H9 (cell line): ENCODE data around the gene ARHGAP26. TPM values are rescaled to one million over a fixed set of nuclear protein-coding genes. Genes with fewer than 3 reads are reported as not detected.

Experiments used
- DNase-seq: peaks from one replicate; pipeline ENCODE4 v3.0.0-alpha.2; 2017
- H2AFZ ChIP-seq: one replicate; pipeline ENCODE4 v1.6.1; 2013; ENCODE audit warnings: mild to moderate bottlenecking, low read length, control low read depth, moderate library complexity
- H2AK5ac ChIP-seq: 2 replicates; pipeline ENCODE4 v1.6.1; 2013; ENCODE audit warnings: low read length, control low read depth, mixed read lengths; ENCODE audit not compliant: insufficient read length
- H2BK120ac ChIP-seq: one replicate; pipeline ENCODE4 v1.6.1; 2013; ENCODE audit warnings: low read depth, mild to moderate bottlenecking, low read length, control low read depth, inconsistent platforms; ENCODE audit not compliant: poor library complexity, severe bottlenecking
- H2BK12ac ChIP-seq: 2 replicates; pipeline ENCODE4 v1.6.1; 2013; ENCODE audit warnings: low read length, control low read depth, mixed read lengths, low read depth; ENCODE audit not compliant: insufficient read length
- H2BK15ac ChIP-seq: 2 replicates; pipeline ENCODE4 v1.6.1; 2013; ENCODE audit warnings: low read depth, low read length, control low read depth
- H2BK20ac ChIP-seq: one replicate; pipeline ENCODE4 v1.6.1; 2013; ENCODE audit warnings: low read depth, mild to moderate bottlenecking, low read length, control low read depth, inconsistent platforms; ENCODE audit not compliant: poor library complexity, severe bottlenecking
- H2BK5ac ChIP-seq: 2 replicates; pipeline ENCODE4 v1.6.1; 2013; ENCODE audit warnings: low read length, control low read depth, mixed read lengths; ENCODE audit not compliant: insufficient read length
- H3K14ac ChIP-seq: 2 replicates; pipeline ENCODE4 v1.6.1; 2013; ENCODE audit warnings: low read length, control low read depth; ENCODE audit not compliant: insufficient read depth
- H3K18ac ChIP-seq: 2 replicates; pipeline ENCODE4 v1.6.1; 2013; ENCODE audit warnings: low read depth, mild to moderate bottlenecking, mixed read lengths, low read length, control low read depth; ENCODE audit not compliant: insufficient read length
- H3K23ac ChIP-seq: 2 replicates; pipeline ENCODE4 v1.6.1; 2013; ENCODE audit warnings: low read length, control low read depth, mixed read lengths, low read depth; ENCODE audit not compliant: insufficient read length
- H3K23me2 ChIP-seq: 2 replicates; pipeline ENCODE4 v1.6.1; 2013; ENCODE audit warnings: low read depth, mild to moderate bottlenecking, mixed read lengths, low read length, control low read depth; ENCODE audit not compliant: insufficient read length, poor library complexity, severe bottlenecking
- H3K27ac ChIP-seq: 2 replicates; pipeline ENCODE4 v1.5.1; 2013; ENCODE audit warnings: low read length, control low read depth, mixed read lengths, low read depth; ENCODE audit not compliant: insufficient read length
- H3K27me3 ChIP-seq: 2 replicates; pipeline ENCODE4 v1.6.1; 2013; ENCODE audit warnings: low read length, control low read depth, inconsistent platforms; ENCODE audit not compliant: insufficient read depth
- H3K4ac ChIP-seq: 2 replicates; pipeline ENCODE4 v1.6.1; 2013; ENCODE audit warnings: low read depth, mild to moderate bottlenecking, control low read depth, inconsistent platforms, low read length, moderate library complexity
- H3K4me1 ChIP-seq: 2 replicates; pipeline ENCODE4 v1.6.1; 2013; ENCODE audit warnings: low read length, control low read depth, inconsistent platforms; ENCODE audit not compliant: insufficient read depth
- H3K4me2 ChIP-seq: 2 replicates; pipeline ENCODE4 v1.6.1; 2013; ENCODE audit warnings: low read length, control low read depth, mixed read lengths; ENCODE audit not compliant: insufficient read length, insufficient read depth
- H3K56ac ChIP-seq: 2 replicates; pipeline ENCODE4 v1.6.1; 2013; ENCODE audit warnings: low read depth, mild to moderate bottlenecking, mixed read lengths, low read length, control low read depth; ENCODE audit not compliant: insufficient read length
- H3K79me1 ChIP-seq: 2 replicates; pipeline ENCODE4 v1.6.1; 2013; ENCODE audit warnings: low read depth, mild to moderate bottlenecking, moderate library complexity, low read length, control low read depth, inconsistent platforms; ENCODE audit not compliant: insufficient read depth, poor library complexity, severe bottlenecking
- H3K79me2 ChIP-seq: 2 replicates; pipeline ENCODE4 v1.6.1; 2013; ENCODE audit warnings: low read length, control low read depth, inconsistent platforms; ENCODE audit not compliant: insufficient read depth
- H3K9ac ChIP-seq: 2 replicates; pipeline ENCODE4 v1.6.1; 2013; ENCODE audit warnings: low read length, control low read depth, mixed read lengths; ENCODE audit not compliant: insufficient read length; ENCODE audit errors: extremely low read depth
- H3K9me3 ChIP-seq: one replicate; pipeline ENCODE4 v1.6.1; 2013; ENCODE audit warnings: low read depth, low read length, inconsistent platforms; ENCODE audit not compliant: control insufficient read depth
- H3T11ph ChIP-seq: one replicate; pipeline ENCODE4 v1.6.1; 2013; ENCODE audit warnings: mild to moderate bottlenecking, low read length, control low read depth, inconsistent platforms
- H4K20me1 ChIP-seq: one replicate; pipeline ENCODE4 v1.6.1; 2013; ENCODE audit not compliant: control insufficient read depth, insufficient read length, insufficient read depth
- H4K5ac ChIP-seq: 2 replicates; pipeline ENCODE4 v1.6.1; 2013; ENCODE audit warnings: low read depth, mild to moderate bottlenecking, mixed read lengths, low read length, control low read depth; ENCODE audit not compliant: insufficient read length
- H4K8ac ChIP-seq: replicated peaks from 2 replicates; pipeline ENCODE4 v1.6.1; 2013; ENCODE audit warnings: low read length, control low read depth, mixed read lengths, low read depth; ENCODE audit not compliant: insufficient read length
- H4K91ac ChIP-seq: 2 replicates; pipeline ENCODE4 v1.6.1; 2013; ENCODE audit warnings: low read depth, mild to moderate bottlenecking, moderate library complexity, mixed read lengths, low read length, control low read depth; ENCODE audit not compliant: insufficient read length
- H3K27ac Mint-ChIP-seq, 3 experiments: 2 replicates in 2 of 3; 3 replicates in 1 of 3; pipeline ENCODE4 v1.8.0; 2020 to 2021; ENCODE audit warnings: mixed read lengths in 3 of 3, mild to moderate bottlenecking in 1 of 3, moderate library complexity in 1 of 3
- H3K27me3 Mint-ChIP-seq: 2 replicates; pipeline ENCODE4 v1.8.0; 2021; ENCODE audit warnings: low read depth, mild to moderate bottlenecking, moderate library complexity, mixed read lengths
- H3K36me3 Mint-ChIP-seq, 3 experiments: 2 replicates in 2 of 3; 3 replicates in 1 of 3; pipeline ENCODE4 v1.8.0; 2020 to 2021; ENCODE audit warnings: low read depth in 3 of 3, mixed read lengths in 3 of 3; ENCODE audit not compliant: insufficient read depth in 1 of 3
- H3K4me1 Mint-ChIP-seq, 2 experiments: 2 replicates each; pipeline ENCODE4 v1.8.0; 2020; ENCODE audit warnings: mixed read lengths in 2 of 2
- H3K4me3 Mint-ChIP-seq, 2 experiments: 2 replicates in 1 of 2; 3 replicates in 1 of 2; pipeline ENCODE4 v1.8.0; 2020 to 2021; ENCODE audit warnings: mild to moderate bottlenecking in 2 of 2, mixed read lengths in 2 of 2, moderate library complexity in 1 of 2
- H3K9me3 Mint-ChIP-seq, 2 experiments: 2 replicates in 1 of 2; 3 replicates in 1 of 2; pipeline ENCODE4 v1.8.0; 2020; ENCODE audit warnings: mild to moderate bottlenecking in 2 of 2, mixed read lengths in 2 of 2, moderate library complexity in 1 of 2
- CTCF ChIP-seq: fragments of 200-600 bp; sonication (generic); conservative IDR thresholded peaks from 3 replicates; pipeline ENCODE4 v1.8.0; 2021; ENCODE audit warnings: antibody characterized with exemption, mild to moderate bottlenecking
- WGBS: extraction: QIAGEN DNeasy Blood & Tissue Kit; methylation state at CpG from one replicate; pipeline ENCODE4 v1.1.7; 2013; ENCODE audit warnings: missing lambda C conversion rate, low lambda C conversion rate, mixed read lengths; ENCODE audit not compliant: insufficient read length; ENCODE audit errors: extremely low coverage; 5-methylcytosine and 5-hydroxymethylcytosine counted together
- total RNA-seq: library from RNA; stranded (reverse); gene quantifications from 2 replicates; pipeline ENCODE4 v1.2.1, GENCODE V29; 2021

ARHGAP26 gene
- total RNA-seq, 1 experiment from 2014 or later = 13.8 TPM

GRCh38 chr5:143053780-143054179 is 283.6 kb downstream of the ARHGAP26 start:
- H3K4me1 ChIP-seq = peaks cover 6% of the 10 kb centered on the region
- Mint-ChIP-seq H3K27me3 (no peaks in the 10 kb centered on the region), H3K9me3 (no peaks in the 10 kb centered on the region), H3K4me1 (peaks cover 22 to 31% of the 10 kb centered on the region in 2 experiments), H3K27ac (no peak overlapping the region), H3K36me3 (peaks cover 7 to 14% (median 10%) of the 10 kb centered on the region in 3 experiments; a peak in 5 of 7 replicates), H3K4me3 (no peak overlapping the region)
- H3T11ph ChIP-seq = no peak overlapping the region
- no peak overlapping the region for H4K5ac ChIP-seq
- H2BK120ac ChIP-seq = no peak overlapping the region
- no peak overlapping the region for H3K4me2 ChIP-seq
- no peak overlapping the region for H2AFZ ChIP-seq
- H3K79me1 ChIP-seq = no peaks in the 10 kb centered on the region
- H4K91ac ChIP-seq = no peak overlapping the region
- DNase-seq = no peak
- no peak overlapping the region for H2BK15ac ChIP-seq
- H3K23ac ChIP-seq = no peak overlapping the region
- H2BK12ac ChIP-seq = no peak overlapping the region
- no peak overlapping the region for H3K9ac ChIP-seq
- H3K79me2 ChIP-seq = no peaks in the 10 kb centered on the region
- H4K8ac ChIP-seq = no peak overlapping the region
- no peak overlapping the region for H3K18ac ChIP-seq
- no peak overlapping the region for H3K27ac ChIP-seq
- no peaks in the 10 kb centered on the region for H3K23me2 ChIP-seq
- no peak overlapping the region for H3K4ac ChIP-seq
- no peak for TF ChIP-seq CTCF
- H4K20me1 ChIP-seq = no peaks in the 10 kb centered on the region
- H3K27me3 ChIP-seq = no peaks in the 10 kb centered on the region
- H2AK5ac ChIP-seq = no peak overlapping the region
- WGBS = no CpG with 5 or more reads among the region's 8 CpGs
- H3K56ac ChIP-seq = no peak overlapping the region
- H2BK20ac ChIP-seq = no peak overlapping the region
- H2BK5ac ChIP-seq = no peak overlapping the region
- no peak overlapping the region for H3K14ac ChIP-seq
- no peaks in the 10 kb centered on the region for H3K9me3 ChIP-seq
